HepG2 (cell line): ENCODE data around the gene DDAH2. TPM values are rescaled to one million over a fixed set of nuclear protein-coding genes. Genes with fewer than 3 reads are reported as not detected.

Source experiments
- CHD2 ChIP-seq: IDR thresholded peaks from 2 replicates; pipeline ENCODE4 v1.6.1; 2011; ENCODE audit warnings: low read depth, low read length, improper control_type of control experiment
- HNRNPLL ChIP-seq: fragments of 200-400 bp; formaldehyde crosslinking; IDR thresholded peaks from 2 replicates; pipeline ENCODE4 v1.6.1; 2017; ENCODE audit warnings: mild to moderate bottlenecking, low read depth, low read length; ENCODE audit not compliant: poor library complexity, severe bottlenecking
- NFE2L1 ChIP-seq: sonication (generic); formaldehyde crosslinking; IDR thresholded peaks from 2 replicates; pipeline ENCODE4 v1.4.0; 2020; ENCODE audit warnings: missing genetic modification reagents, mild to moderate bottlenecking, borderline replicate concordance
- NFIB ChIP-seq: sonication (generic); formaldehyde crosslinking; IDR thresholded peaks from 2 replicates; pipeline ENCODE4 v1.9.0; 2021; ENCODE audit warnings: missing genetic modification reagents, mild to moderate bottlenecking, borderline replicate concordance
- NONO ChIP-seq, 2 experiments: fragments of 450-650 bp in 1 of 2; sonication (generic) in 1 of 2; formaldehyde crosslinking in 1 of 2; IDR thresholded peaks in 1 of 2; conservative IDR thresholded peaks in 1 of 2; 2 replicates each; pipeline versions ENCODE4 v1.6.1 to v1.8.0; 2017 to 2022; ENCODE audit warnings: mild to moderate bottlenecking in 1 of 2, missing genetic modification reagents in 1 of 2, moderate library complexity in 1 of 2
- PRPF4 ChIP-seq: fragments of 200-400 bp; formaldehyde crosslinking; IDR thresholded peaks from 2 replicates; pipeline ENCODE4 v1.6.1; 2016; ENCODE audit warnings: low read length, low read depth; ENCODE audit not compliant: poor library complexity, severe bottlenecking
- ZBTB8A ChIP-seq: sonication (generic); formaldehyde crosslinking; IDR thresholded peaks from 2 replicates; pipeline ENCODE4 v1.4.0; 2020; ENCODE audit warnings: mild to moderate bottlenecking, low read depth, missing genetic modification reagents, borderline replicate concordance
- ZFP82 ChIP-seq: sonication (generic); formaldehyde crosslinking; IDR thresholded peaks from 2 replicates; pipeline ENCODE4 v1.5.1; 2020; ENCODE audit warnings: mild to moderate bottlenecking, missing genetic modification reagents, borderline replicate concordance
- ZKSCAN8 ChIP-seq: IDR thresholded peaks from 2 replicates; pipeline ENCODE4 v1.6.1; 2016; ENCODE audit warnings: borderline replicate concordance, missing genetic modification reagents, missing compliant biosample characterization
- ZNF253 ChIP-seq: sonication (generic); formaldehyde crosslinking; IDR thresholded peaks from 2 replicates; pipeline ENCODE4 v1.8.0; 2022; ENCODE audit warnings: mild to moderate bottlenecking, missing genetic modification reagents, borderline replicate concordance
- ZNF614 ChIP-seq: IDR thresholded peaks from 2 replicates; pipeline ENCODE4 v1.6.1; 2018; ENCODE audit warnings: missing biosample characterization, missing genetic modification reagents, inconsistent platforms, borderline replicate concordance
- ZNF850 ChIP-seq: sonication (generic); formaldehyde crosslinking; conservative IDR thresholded peaks from 2 replicates; pipeline ENCODE4 v1.9.0; 2021; ENCODE audit warnings: mild to moderate bottlenecking, missing genetic modification reagents
- polyA plus RNA-seq, 8 experiments: library from polyadenylated mRNA; depleted of rRNA in 3 of 8; stranded (reverse) in 7 of 8; unstranded in 1 of 8; fragments of >200 nt; fragmentation: Illumina TruSeq in 4 of 8; extraction: Trizol in 4 of 8; gene quantifications; 2 replicates each; pipeline versions ENCODE4 v1.2.1 to v1.2.3, GENCODE V29; 2011 to 2016; ENCODE audit warnings: low read depth in 4 of 8, missing spikeins in 1 of 8, mixed read lengths in 1 of 8; ENCODE audit not compliant: insufficient read depth in 1 of 8
- total RNA-seq, 5 experiments: library from RNA; depleted of rRNA; stranded (reverse); fragments of >200 nt; fragmentation: Illumina TruSeq; extraction: Trizol; gene quantifications; 2 replicates each; pipeline ENCODE4 v1.2.3, GENCODE V29; 2016; ENCODE audit warnings: low read depth in 1 of 5
- TF ChIP-seq, protein P1 (sequence below), 2 experiments: sonication (generic) in 1 of 2; formaldehyde crosslinking in 1 of 2; IDR thresholded peaks; 2 replicates each; pipeline versions ENCODE4 v1.4.0 to v1.6.1; 2016 to 2020; ENCODE audit warnings: borderline replicate concordance in 1 of 2, low read depth in 1 of 2, mild to moderate bottlenecking in 1 of 2, missing genetic modification reagents in 1 of 2
- TF ChIP-seq, protein P2 (sequence below): sonication (generic); formaldehyde crosslinking; IDR thresholded peaks from 2 replicates; pipeline ENCODE4 v1.9.0; 2021; ENCODE audit warnings: missing genetic modification reagents, mild to moderate bottlenecking, borderline replicate concordance
- TF ChIP-seq, protein P3 (sequence below): IDR thresholded peaks from 2 replicates; pipeline ENCODE4 v1.6.1; 2016; ENCODE audit warnings: low read depth, borderline replicate concordance
- TF ChIP-seq, protein P4 (sequence below): IDR thresholded peaks from 2 replicates; pipeline ENCODE4 v1.6.1; 2012; ENCODE audit warnings: inconsistent platforms
- TF ChIP-seq, protein P5 (sequence below): fragments of 450-650 bp; IDR thresholded peaks from 2 replicates; pipeline ENCODE4 v1.6.1; 2016
- TF ChIP-seq, protein P6 (sequence below): sonication (generic); formaldehyde crosslinking; IDR thresholded peaks from 2 replicates; pipeline ENCODE4 v1.5.0; 2020; ENCODE audit warnings: missing genetic modification reagents

The DDAH2 gene
- total and polyA plus RNA-seq, 2 of the 13 experiments (the other 11 are each of a cell fraction or from before 2014, with no cell fraction given) = 16.4 to 21.1 TPM

DNA sequence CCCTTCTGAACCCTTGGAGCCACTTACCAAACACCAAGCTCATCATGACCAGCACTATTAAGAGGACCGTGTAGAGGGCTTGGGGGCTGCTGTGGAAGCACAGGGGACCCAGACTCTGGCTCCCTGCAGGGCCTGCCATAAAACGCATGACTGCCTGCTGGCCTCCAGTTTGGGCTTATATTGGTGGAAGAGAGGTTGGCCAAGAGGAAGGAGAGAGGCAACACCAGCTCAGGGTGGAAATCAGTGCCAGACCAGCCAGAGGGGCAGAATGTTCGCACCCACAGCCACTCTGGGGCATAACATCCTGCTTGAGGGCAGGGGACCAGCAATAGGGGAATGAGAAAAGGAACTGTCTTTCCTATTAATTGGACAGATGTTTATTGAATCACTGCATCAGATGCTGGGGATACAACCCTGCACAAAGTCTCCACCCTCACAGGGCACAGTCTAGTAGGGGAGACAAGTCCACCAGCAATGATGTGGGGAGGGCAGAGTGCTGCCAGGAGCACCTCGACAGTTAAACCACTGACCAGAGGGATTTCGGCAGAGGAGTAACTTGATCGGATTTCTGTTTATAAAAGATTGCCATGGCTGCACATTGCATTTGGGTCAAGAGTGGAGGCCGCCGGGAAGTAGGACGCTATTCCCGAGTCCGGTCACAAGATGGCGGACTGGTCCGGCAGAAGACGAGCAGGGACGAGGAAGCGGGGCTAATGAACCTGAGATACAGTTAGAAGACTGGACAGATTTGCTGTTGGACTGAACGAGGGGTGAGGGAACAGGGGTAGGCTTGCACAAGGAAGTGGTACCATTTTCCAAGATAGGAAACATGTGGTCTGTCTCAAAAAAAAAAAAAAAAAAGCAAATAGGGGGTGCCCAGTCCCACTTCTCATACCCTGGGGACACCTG lies 48.6 kb downstream of the DDAH2 start, which contains the start of gene LY6G5C (continued):
- TF ChIP-seq, protein P1, sequence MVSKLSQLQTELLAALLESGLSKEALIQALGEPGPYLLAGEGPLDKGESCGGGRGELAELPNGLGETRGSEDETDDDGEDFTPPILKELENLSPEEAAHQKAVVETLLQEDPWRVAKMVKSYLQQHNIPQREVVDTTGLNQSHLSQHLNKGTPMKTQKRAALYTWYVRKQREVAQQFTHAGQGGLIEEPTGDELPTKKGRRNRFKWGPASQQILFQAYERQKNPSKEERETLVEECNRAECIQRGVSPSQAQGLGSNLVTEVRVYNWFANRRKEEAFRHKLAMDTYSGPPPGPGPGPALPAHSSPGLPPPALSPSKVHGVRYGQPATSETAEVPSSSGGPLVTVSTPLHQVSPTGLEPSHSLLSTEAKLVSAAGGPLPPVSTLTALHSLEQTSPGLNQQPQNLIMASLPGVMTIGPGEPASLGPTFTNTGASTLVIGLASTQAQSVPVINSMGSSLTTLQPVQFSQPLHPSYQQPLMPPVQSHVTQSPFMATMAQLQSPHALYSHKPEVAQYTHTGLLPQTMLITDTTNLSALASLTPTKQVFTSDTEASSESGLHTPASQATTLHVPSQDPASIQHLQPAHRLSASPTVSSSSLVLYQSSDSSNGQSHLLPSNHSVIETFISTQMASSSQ (IDR thresholded peaks at IDR 0.05; ENCODE audit: low read depth) = no peak
- TF ChIP-seq, protein P1 (CRISPR knock-in tag; IDR thresholded peaks at IDR 0.05; ENCODE audit: borderline replicate concordance) = no peak
- TF ChIP-seq NFIB (CRISPR knock-in tag) (no peak), ZNF850 (CRISPR knock-in tag) (no peak), NONO (IDR thresholded peaks at IDR 0.05) (no peak), NONO (CRISPR knock-in tag; conservative IDR thresholded peaks at IDR 0.05) (no peak), ZBTB8A (no peak), ZFP82 (no peak), PRPF4 (no peak), CHD2 (no peak), ZNF614 (CRISPR knock-in tag) (peak; percentile 98), NFE2L1 (no peak), HNRNPLL (no peak), ZKSCAN8 (no peak), ZNF253 (CRISPR knock-in tag) (no peak)
- TF ChIP-seq, protein P2, sequence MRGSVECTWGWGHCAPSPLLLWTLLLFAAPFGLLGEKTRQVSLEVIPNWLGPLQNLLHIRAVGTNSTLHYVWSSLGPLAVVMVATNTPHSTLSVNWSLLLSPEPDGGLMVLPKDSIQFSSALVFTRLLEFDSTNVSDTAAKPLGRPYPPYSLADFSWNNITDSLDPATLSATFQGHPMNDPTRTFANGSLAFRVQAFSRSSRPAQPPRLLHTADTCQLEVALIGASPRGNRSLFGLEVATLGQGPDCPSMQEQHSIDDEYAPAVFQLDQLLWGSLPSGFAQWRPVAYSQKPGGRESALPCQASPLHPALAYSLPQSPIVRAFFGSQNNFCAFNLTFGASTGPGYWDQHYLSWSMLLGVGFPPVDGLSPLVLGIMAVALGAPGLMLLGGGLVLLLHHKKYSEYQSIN (CRISPR knock-in tag) = no peak
- TF ChIP-seq, protein P3, sequence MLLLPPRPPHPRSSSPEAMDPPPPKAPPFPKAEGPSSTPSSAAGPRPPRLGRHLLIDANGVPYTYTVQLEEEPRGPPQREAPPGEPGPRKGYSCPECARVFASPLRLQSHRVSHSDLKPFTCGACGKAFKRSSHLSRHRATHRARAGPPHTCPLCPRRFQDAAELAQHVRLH (CRISPR knock-in tag) = 0 out of 2 replicates have a peak, but pooled peaks have one; percentile 58
- TF ChIP-seq, protein P4, sequence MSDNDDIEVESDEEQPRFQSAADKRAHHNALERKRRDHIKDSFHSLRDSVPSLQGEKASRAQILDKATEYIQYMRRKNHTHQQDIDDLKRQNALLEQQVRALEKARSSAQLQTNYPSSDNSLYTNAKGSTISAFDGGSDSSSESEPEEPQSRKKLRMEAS = peak; percentile 24; the same call in 1 of the 2 replicates
- TF ChIP-seq, protein P5, sequence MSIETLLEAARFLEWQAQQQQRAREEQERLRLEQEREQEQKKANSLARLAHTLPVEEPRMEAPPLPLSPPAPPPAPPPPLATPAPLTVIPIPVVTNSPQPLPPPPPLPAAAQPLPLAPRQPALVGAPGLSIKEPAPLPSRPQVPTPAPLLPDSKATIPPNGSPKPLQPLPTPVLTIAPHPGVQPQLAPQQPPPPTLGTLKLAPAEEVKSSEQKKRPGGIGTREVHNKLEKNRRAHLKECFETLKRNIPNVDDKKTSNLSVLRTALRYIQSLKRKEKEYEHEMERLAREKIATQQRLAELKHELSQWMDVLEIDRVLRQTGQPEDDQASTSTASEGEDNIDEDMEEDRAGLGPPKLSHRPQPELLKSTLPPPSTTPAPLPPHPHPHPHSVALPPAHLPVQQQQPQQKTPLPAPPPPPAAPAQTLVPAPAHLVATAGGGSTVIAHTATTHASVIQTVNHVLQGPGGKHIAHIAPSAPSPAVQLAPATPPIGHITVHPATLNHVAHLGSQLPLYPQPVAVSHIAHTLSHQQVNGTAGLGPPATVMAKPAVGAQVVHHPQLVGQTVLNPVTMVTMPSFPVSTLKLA = no peak
- TF ChIP-seq, protein P6, sequence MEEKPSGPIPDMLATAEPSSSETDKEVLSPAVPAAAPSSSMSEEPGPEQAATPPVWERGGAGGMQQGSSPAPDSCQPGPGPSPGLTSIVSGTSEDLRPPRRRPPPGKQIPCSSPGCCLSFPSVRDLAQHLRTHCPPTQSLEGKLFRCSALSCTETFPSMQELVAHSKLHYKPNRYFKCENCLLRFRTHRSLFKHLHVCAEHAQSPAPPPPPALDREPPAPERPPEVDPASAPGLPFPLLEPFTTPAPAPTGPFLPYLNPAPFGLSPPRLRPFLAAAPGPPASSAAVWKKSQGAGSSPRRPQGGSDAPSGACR (CRISPR knock-in tag) = 0 out of 2 replicates have a peak, but pooled peaks have one; percentile 51
